Type B pancreatic cell (in vitro differentiated cells): Measurements from ENCODE around the gene DAPK3. TPM values are rescaled to one million over a fixed set of nuclear protein-coding genes. Genes with fewer than 3 reads are reported as not detected.
A peak's percentile ranks its signal among the peaks of the same experiment; 100 is the strongest.

Experiments
- DNase-seq: peaks from one replicate; pipeline ENCODE4 v3.0.0; 2021; ENCODE audit warnings: mixed read lengths; ENCODE audit not compliant: unreplicated experiment; ENCODE audit errors: extremely low spot score
- H3K27ac Mint-ChIP-seq: 2 replicates; pipeline ENCODE4 v1.8.0; 2021; ENCODE audit warnings: mild to moderate bottlenecking, mixed read lengths
- H3K27me3 Mint-ChIP-seq: 2 replicates; pipeline ENCODE4 v1.8.0; 2021; ENCODE audit warnings: mixed read lengths
- H3K36me3 Mint-ChIP-seq: 2 replicates; pipeline ENCODE4 v1.8.0; 2021; ENCODE audit warnings: mixed read lengths
- H3K4me1 Mint-ChIP-seq: one replicate; pipeline ENCODE4 v1.8.0; 2021; ENCODE audit warnings: mixed read lengths; ENCODE audit not compliant: unreplicated experiment
- H3K4me3 Mint-ChIP-seq: 2 replicates; pipeline ENCODE4 v1.8.0; 2021; ENCODE audit warnings: mild to moderate bottlenecking, mixed read lengths
- H3K9me3 Mint-ChIP-seq: 2 replicates; pipeline ENCODE4 v1.8.0; 2021; ENCODE audit warnings: mixed read lengths
- CTCF ChIP-seq: fragments of 200-600 bp; sonication (generic); conservative IDR thresholded peaks from 2 replicates; pipeline ENCODE4 v1.5.0; 2021; ENCODE audit warnings: antibody characterized with exemption, mild to moderate bottlenecking
- total RNA-seq: library from RNA; stranded (reverse); gene quantifications from 2 replicates; pipeline ENCODE4 v1.2.1, GENCODE V29; 2021; ENCODE audit warnings: low replicate concordance

DAPK3 gene
- total RNA-seq, 1 donor from 2014 or later, result 83.5 TPM

GRCh38 chr19:3983936-3984583 is 13.2 kb upstream of the DAPK3 start:
- no peak for TF ChIP-seq CTCF
- H3K27ac Mint-ChIP-seq, result peak overlapping the region; percentile 95
- H3K27me3 Mint-ChIP-seq, result peaks cover 3% of the 10 kb centered on the region
- DNase-seq, result no peak
- H3K36me3 Mint-ChIP-seq, result peaks cover 26% of the 10 kb centered on the region
- no peaks in the 10 kb centered on the region for H3K9me3 Mint-ChIP-seq
- H3K4me3 Mint-ChIP-seq, result peak overlapping the region; percentile 96
- peaks cover 35% of the 10 kb centered on the region for H3K4me1 Mint-ChIP-seq

- Mint-ChIP-seq H3K27ac (peak overlapping the region; percentile 95), H3K36me3 (peaks cover 26% of the 10 kb centered on the region), H3K9me3 (no peaks in the 10 kb centered on the region), H3K4me1 (peaks cover 35% of the 10 kb centered on the region), H3K4me3 (peak overlapping the region; percentile 96), H3K27me3 (peaks cover 3% of the 10 kb centered on the region)
- TF ChIP-seq CTCF, result no peak
- DNase-seq, result no peak
These were observed 12.6 kb upstream of the DAPK3 start for GRCh38 chr19:3983542-3983914.

GRCh38 chr19:3982701-3983541 is 12.0 kb upstream of the DAPK3 start:
- Mint-ChIP-seq H3K36me3 (peaks cover 30% of the 10 kb centered on the region), H3K27me3 (peaks cover 3% of the 10 kb centered on the region), H3K27ac (peak overlapping the region; percentile 95), H3K4me3 (peak overlapping the region; percentile 96), H3K9me3 (no peaks in the 10 kb centered on the region), H3K4me1 (peaks cover 39% of the 10 kb centered on the region)
- no peak for DNase-seq
- TF ChIP-seq CTCF, result no peak

GRCh38 chr19:3981736-3982681 is 11.1 kb upstream of the DAPK3 start:
- peaks cover 31% of the 10 kb centered on the region for H3K36me3 Mint-ChIP-seq
- H3K27me3 Mint-ChIP-seq, result peaks cover 3% of the 10 kb centered on the region
- peak overlapping the region; percentile 95 for H3K27ac Mint-ChIP-seq
- H3K4me1 Mint-ChIP-seq, result peaks cover 35% of the 10 kb centered on the region
- no peaks in the 10 kb centered on the region for H3K9me3 Mint-ChIP-seq
- no peak for TF ChIP-seq CTCF
- no peak for DNase-seq
- peak overlapping the region; percentile 96 for H3K4me3 Mint-ChIP-seq

- TF ChIP-seq CTCF, result no peak
- no peak for DNase-seq
- Mint-ChIP-seq H3K9me3 (no peaks in the 10 kb centered on the region), H3K27me3 (peaks cover 3% of the 10 kb centered on the region), H3K27ac (peak overlapping the region; percentile 75), H3K36me3 (peaks cover 31% of the 10 kb centered on the region), H3K4me1 (peaks cover 30% of the 10 kb centered on the region), H3K4me3 (peak overlapping the region; percentile 60)
These were observed 10.5 kb upstream of the DAPK3 start for GRCh38 chr19:3981373-3981735.
